HepG2 (cell line): ENCODE measurements around the gene RPP21. TPM values are rescaled to one million over a fixed set of nuclear protein-coding genes. Genes with fewer than 3 reads are reported as not detected.

ENCODE experiments used
- ATF4 ChIP-seq, 2 experiments: fragments of 450-650 bp in 1 of 2; sonication (generic) in 1 of 2; formaldehyde crosslinking; IDR thresholded peaks; 2 replicates each; pipeline versions ENCODE4 v1.5.0 to v1.8.0; 2020 to 2022; ENCODE audit warnings: mild to moderate bottlenecking in 1 of 2, missing genetic modification reagents in 1 of 2
- BHLHE40 ChIP-seq: IDR thresholded peaks from 2 replicates; pipeline ENCODE4 v1.6.1; 2011; ENCODE audit warnings: low read length, improper control_type of control experiment
- FOXP4 ChIP-seq: sonication (generic); formaldehyde crosslinking; IDR thresholded peaks from 2 replicates; pipeline ENCODE4 v1.4.0; 2020; ENCODE audit warnings: missing genetic modification reagents
- MAZ ChIP-seq, 2 experiments: sonication (generic) in 1 of 2; formaldehyde crosslinking in 1 of 2; IDR thresholded peaks; 2 replicates each; pipeline versions ENCODE4 v1.5.0 to v1.6.1; 2012 to 2020; ENCODE audit warnings: low read depth in 2 of 2, mild to moderate bottlenecking in 2 of 2, borderline replicate concordance in 1 of 2, improper control_type of control experiment in 1 of 2, low read length in 1 of 2, missing genetic modification reagents in 1 of 2, moderate library complexity in 1 of 2
- NFAT5 ChIP-seq: sonication (generic); formaldehyde crosslinking; IDR thresholded peaks from 2 replicates; pipeline ENCODE4 v1.4.0; 2020; ENCODE audit warnings: missing genetic modification reagents
- PREB ChIP-seq: sonication (generic); formaldehyde crosslinking; IDR thresholded peaks from 2 replicates; pipeline ENCODE4 v1.4.0; 2020; ENCODE audit warnings: missing genetic modification reagents
- RAD51 ChIP-seq: fragments of 450-650 bp; IDR thresholded peaks from 2 replicates; pipeline ENCODE4 v1.6.1; 2016; ENCODE audit warnings: borderline replicate concordance
- SP5 ChIP-seq: IDR thresholded peaks from 2 replicates; pipeline ENCODE4 v1.6.1; 2016; ENCODE audit warnings: low read depth, borderline replicate concordance
- ZFP82 ChIP-seq: sonication (generic); formaldehyde crosslinking; IDR thresholded peaks from 2 replicates; pipeline ENCODE4 v1.5.1; 2020; ENCODE audit warnings: mild to moderate bottlenecking, missing genetic modification reagents, borderline replicate concordance
- ZFP91 ChIP-seq: sonication (generic); formaldehyde crosslinking; IDR thresholded peaks from 2 replicates; pipeline ENCODE4 v1.9.0; 2022; ENCODE audit warnings: missing genetic modification reagents, mild to moderate bottlenecking, borderline replicate concordance
- ZFY ChIP-seq: sonication (generic); formaldehyde crosslinking; IDR thresholded peaks from 2 replicates; pipeline ENCODE4 v1.4.0; 2020; ENCODE audit warnings: missing genetic modification reagents
- ZNF253 ChIP-seq: sonication (generic); formaldehyde crosslinking; IDR thresholded peaks from 2 replicates; pipeline ENCODE4 v1.8.0; 2022; ENCODE audit warnings: mild to moderate bottlenecking, missing genetic modification reagents, borderline replicate concordance
- ZNF780A ChIP-seq: sonication (generic); formaldehyde crosslinking; IDR thresholded peaks from 2 replicates; pipeline ENCODE4 v1.8.0; 2022; ENCODE audit warnings: mild to moderate bottlenecking, missing genetic modification reagents, moderate library complexity
- ZNF781 ChIP-seq: sonication (generic); formaldehyde crosslinking; IDR thresholded peaks from 2 replicates; pipeline ENCODE4 v1.5.1; 2020; ENCODE audit warnings: borderline replicate concordance, mild to moderate bottlenecking, missing genetic modification reagents; ENCODE audit errors: not compliant biosample characterization
- ZNF784 ChIP-seq: sonication (generic); formaldehyde crosslinking; IDR thresholded peaks from 2 replicates; pipeline ENCODE4 v1.5.1; 2020; ENCODE audit warnings: missing genetic modification reagents, mild to moderate bottlenecking, borderline replicate concordance
- polyA plus RNA-seq, 8 experiments: library from polyadenylated mRNA; depleted of rRNA in 3 of 8; stranded (reverse) in 7 of 8; unstranded in 1 of 8; fragments of >200 nt; fragmentation: Illumina TruSeq in 4 of 8; extraction: Trizol in 4 of 8; gene quantifications; 2 replicates each; pipeline versions ENCODE4 v1.2.1 to v1.2.3, GENCODE V29; 2011 to 2016; ENCODE audit warnings: low read depth in 4 of 8, missing spikeins in 1 of 8, mixed read lengths in 1 of 8; ENCODE audit not compliant: insufficient read depth in 1 of 8
- total RNA-seq, 5 experiments: library from RNA; depleted of rRNA; stranded (reverse); fragments of >200 nt; fragmentation: Illumina TruSeq; extraction: Trizol; gene quantifications; 2 replicates each; pipeline ENCODE4 v1.2.3, GENCODE V29; 2016; ENCODE audit warnings: low read depth in 1 of 5

The RPP21 gene
- total and polyA plus RNA-seq, 2 of the 13 experiments (the other 11 are each of a cell fraction or from before 2014, with no cell fraction given), result 53.1 to 72.3 TPM

DNA sequence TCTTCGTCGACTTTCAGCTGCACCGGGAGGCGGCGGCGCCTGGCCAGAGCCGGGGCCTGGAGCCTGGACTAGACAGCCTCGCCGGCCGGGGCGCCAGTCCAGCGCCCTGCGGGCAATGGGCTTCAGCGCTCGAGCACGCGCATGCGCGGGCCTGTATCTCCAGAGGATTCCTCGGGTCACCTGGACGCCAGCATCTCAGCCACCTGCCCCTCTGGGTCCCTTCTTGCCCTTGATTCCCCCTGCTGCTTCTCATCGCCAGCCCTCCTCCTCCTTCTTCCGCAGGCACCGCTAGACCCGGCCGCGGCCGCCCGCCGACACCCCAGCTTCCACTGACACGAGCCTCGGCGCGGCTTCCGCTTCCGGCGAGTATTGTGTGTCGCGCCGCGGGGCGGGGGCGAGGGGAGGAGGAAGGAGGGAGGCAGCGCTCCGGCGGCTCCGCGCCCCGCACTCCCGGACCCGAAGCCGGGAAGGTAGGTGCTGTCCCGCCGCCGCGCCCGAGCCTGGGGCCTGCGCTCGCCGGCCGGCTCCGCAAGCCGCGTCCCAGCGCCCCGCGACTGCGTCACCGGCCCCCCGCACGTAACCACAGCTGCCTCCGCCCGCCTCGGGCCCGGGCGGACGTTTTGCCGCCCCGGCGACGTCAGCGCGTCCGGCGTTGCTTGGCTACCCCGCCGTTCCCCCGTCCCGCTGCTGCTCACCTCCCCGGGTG is 18.3 kb upstream of the RPP21 start, which contains the start of gene TRIM39 (continued):
- TF ChIP-seq NFAT5 (CRISPR knock-in tag), result peak; percentile 70; the same call in 1 of the 2 replicates
- peak; percentile 92 for TF ChIP-seq ZFY (CRISPR knock-in tag)
- TF ChIP-seq SP5, result peak; percentile 33; the same call in 1 of the 2 replicates
- peak in 1 of 2 experiments; percentile 63; a peak in 2 of 4 replicates for TF ChIP-seq ATF4 (CRISPR knock-in tag; IDR thresholded peaks at IDR 0.05)
- TF ChIP-seq MAZ (IDR thresholded peaks at IDR 0.05; ENCODE audit: borderline replicate concordance, low read depth, low read length), result peak; percentile 99
- TF ChIP-seq MAZ (CRISPR knock-in tag; IDR thresholded peaks at IDR 0.05; ENCODE audit: low read depth), result peak; percentile 98
- peak; percentile 60; the same call in 1 of the 2 replicates for TF ChIP-seq ZNF780A (CRISPR knock-in tag)
- no peak for TF ChIP-seq RAD51
- TF ChIP-seq ZNF781, result no peak
- no peak for TF ChIP-seq ZNF253 (CRISPR knock-in tag)
- no peak for TF ChIP-seq PREB (CRISPR knock-in tag)
- TF ChIP-seq ZNF784 (CRISPR knock-in tag), result peak; percentile 93
- no peak; the same call in 1 of the 2 replicates for TF ChIP-seq FOXP4 (CRISPR knock-in tag)
- peak; percentile 77 for TF ChIP-seq ZFP91
- TF ChIP-seq ZFP82, result peak; percentile 76; the same call in 1 of the 2 replicates
- no peak for TF ChIP-seq BHLHE40
